ENCODE data around the gene CTNNA3.

DNA sequence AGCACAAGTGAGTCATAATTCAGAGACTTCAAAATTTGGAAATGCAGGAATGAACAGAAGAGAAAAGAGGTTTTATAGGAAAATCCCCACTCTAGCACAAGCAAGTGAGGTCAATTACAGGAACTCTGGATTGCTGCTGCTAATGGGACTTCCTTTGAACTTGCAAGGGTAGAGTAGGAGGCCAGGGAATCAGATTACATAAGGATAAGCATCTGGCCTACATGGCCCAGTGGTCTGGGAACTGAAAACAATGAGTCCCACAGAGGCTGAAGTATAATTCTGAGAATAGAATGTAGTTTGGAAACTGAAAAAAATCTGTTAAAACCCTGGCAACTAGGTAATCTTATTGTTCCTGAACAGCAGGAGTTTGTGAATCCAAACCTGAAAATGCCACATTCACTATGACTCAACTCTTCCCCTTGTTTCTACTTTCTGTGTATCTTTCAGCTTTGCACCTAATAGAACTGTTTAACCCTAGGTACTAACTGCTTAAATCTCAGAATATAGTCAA, 66.5 kb downstream of the CTNNA3 start:
- TF ChIP-seq POLR2AphosphoS5 (IDR thresholded peaks at IDR 0.05) = no peak
- TF ChIP-seq CTCF (IDR thresholded peaks at IDR 0.05) = no peak
- TF ChIP-seq EP300 (IDR thresholded peaks at IDR 0.05; ENCODE audit: low read depth) = no peak
